Measurements from ENCODE around the gene DMAP1.
A peak's percentile ranks its signal among the peaks of the same experiment; 100 is the strongest.

The DMAP1 gene

GRCh38 chr1:44229435-44230167 is 16.3 kb downstream of the DMAP1 start:
- DNase-seq: no peak

- DNase-seq: no peak
Observed at GRCh38 chr1:44230796-44231195, 17.5 kb downstream of the DMAP1 start.

GRCh38 chr1:44233593-44233992 is 20.3 kb downstream of the DMAP1 start:
- DNase-seq: no peak

GRCh38 chr1:44235808-44236207 is 22.5 kb downstream of the DMAP1 start:
- DNase-seq: no peak

GRCh38 chr1:44236490-44237272 is 23.4 kb downstream of the DMAP1 start:
- no peak for DNase-seq

GRCh38 chr1:44237721-44238457 is 24.6 kb downstream of the DMAP1 start:
- DNase-seq: peak; percentile 90

- DNase-seq: no peak
Observed at GRCh38 chr1:44238660-44239059, 25.4 kb downstream of the DMAP1 start.

GRCh38 chr1:44239331-44239960 is 26.2 kb downstream of the DMAP1 start:
- peak; percentile 40 for DNase-seq

- no peak for DNase-seq
Observed at GRCh38 chr1:44239961-44240371, 26.7 kb downstream of the DMAP1 start.

GRCh38 chr1:44240802-44241671 is 27.8 kb downstream of the DMAP1 start:
- DNase-seq: no peak

GRCh38 chr1:44242746-44243145 is 29.5 kb downstream of the DMAP1 start:
- no peak for DNase-seq

GRCh38 chr1:44243782-44244495 is 30.7 kb downstream of the DMAP1 start:
- no peak for DNase-seq

- DNase-seq: no peak
Observed at GRCh38 chr1:44244986-44245385, 31.7 kb downstream of the DMAP1 start.

- no peak for DNase-seq
Observed at GRCh38 chr1:44246806-44247205, 33.5 kb downstream of the DMAP1 start.

GRCh38 chr1:44249543-44249942 is 36.3 kb downstream of the DMAP1 start:
- no peak for DNase-seq

- no peak for DNase-seq
Observed at GRCh38 chr1:44250068-44250781, 37.0 kb downstream of the DMAP1 start.

- DNase-seq: no peak
Observed at GRCh38 chr1:44251486-44251885, 38.2 kb downstream of the DMAP1 start.

GRCh38 chr1:44251989-44252671 is 38.9 kb downstream of the DMAP1 start:
- DNase-seq: no peak

- no peak for DNase-seq
Observed at GRCh38 chr1:44254392-44254910, 41.2 kb downstream of the DMAP1 start.

Data from hematopoietic multipotent progenitor cell treated with erythropoietin and hydrocortisone succinate and interleukin-3 and kit ligand, for 6 days (in vitro differentiated cells).